OCI-LY7 (cell line): Measurements from ENCODE around the gene TMEM184A. TPM values are rescaled to one million over a fixed set of nuclear protein-coding genes. Genes with fewer than 3 reads are reported as not detected.

ENCODE experiments used
- BruUV-seq: library from RNA; stranded (reverse); fragments of 400-500 nt; replicated peaks from 2 replicates; lab custom pipeline; 2021; lab: Mats Ljungman, UMichigan
- CTCF ChIA-PET: fragments of 300-600 bp; sonication (Branson Sonifier 250); formaldehyde crosslinking; loops from one replicate; lab custom pipeline; 2022; ENCODE audit warnings: antibody characterized with exemption; ENCODE audit not compliant: unreplicated experiment; lab: Charles Lee
- POLR2A ChIA-PET: fragments of 300-600 bp; sonication (Branson Sonifier 250); formaldehyde crosslinking; loops from one replicate; lab custom pipeline; 2022; ENCODE audit warnings: antibody characterized with exemption; lab: Charles Lee
- DNase-seq: peaks from one replicate; pipeline ENCODE4 v3.0.0-alpha.2; 2015; ENCODE audit warnings: low spot score
- H2AFZ ChIP-seq: fragments of 200-600 bp; sonication (generic), shearing (Covaris generic); 2 replicates; pipeline ENCODE4 v1.6.1; 2014; ENCODE audit warnings: mild to moderate bottlenecking, antibody characterized with exemption, low read length, moderate library complexity
- H3K27ac ChIP-seq: fragments of 200-600 bp; sonication (generic); 2 replicates; pipeline ENCODE4 v1.5.1; 2014; ENCODE audit warnings: mixed run types, low read depth, mild to moderate bottlenecking, moderate library complexity, low read length, inconsistent platforms; ENCODE audit not compliant: poor library complexity, severe bottlenecking
- H3K36me3 ChIP-seq: fragments of 200-600 bp; sonication (generic); 2 replicates; pipeline ENCODE4 v1.6.1; 2014; ENCODE audit warnings: mild to moderate bottlenecking, antibody characterized with exemption, low read length, moderate library complexity, mixed read lengths; ENCODE audit not compliant: insufficient read depth
- H3K4me1 ChIP-seq: fragments of 200-600 bp; sonication (generic); 2 replicates; pipeline ENCODE4 v1.5.1; 2014; ENCODE audit warnings: mild to moderate bottlenecking, low read length; ENCODE audit not compliant: insufficient read depth, poor library complexity, severe bottlenecking
- H3K4me2 ChIP-seq: fragments of 200-600 bp; sonication (generic); 2 replicates; pipeline ENCODE4 v1.6.1; 2014; ENCODE audit warnings: mild to moderate bottlenecking, low read length
- H3K4me3 ChIP-seq: fragments of 200-600 bp; sonication (generic); 2 replicates; pipeline ENCODE4 v1.5.1; 2014; ENCODE audit warnings: mild to moderate bottlenecking, low read depth, low read length; ENCODE audit not compliant: poor library complexity, severe bottlenecking
- H3K79me2 ChIP-seq: fragments of 200-600 bp; sonication (generic); 2 replicates; pipeline ENCODE4 v1.6.1; 2016; ENCODE audit warnings: low read depth, mild to moderate bottlenecking, low read length, moderate library complexity, mixed read lengths; ENCODE audit not compliant: insufficient read depth
- H3K9me2 ChIP-seq: fragments of 200-600 bp; sonication (generic); 2 replicates; pipeline ENCODE4 v1.6.1; 2016; ENCODE audit warnings: mild to moderate bottlenecking, low read length, mixed read lengths; ENCODE audit not compliant: insufficient read depth
- H3K9me3 ChIP-seq: fragments of 200-600 bp; sonication (generic); 2 replicates; pipeline ENCODE4 v1.6.1; 2014; ENCODE audit warnings: mild to moderate bottlenecking, mixed run types, low read length, mixed read lengths
- H4K20me1 ChIP-seq: fragments of 200-600 bp; sonication (generic); 2 replicates; pipeline ENCODE4 v1.6.1; 2014; ENCODE audit warnings: mild to moderate bottlenecking, antibody characterized with exemption, low read length, moderate library complexity, mixed read lengths; ENCODE audit not compliant: insufficient read depth
- EZH2phosphoT487 ChIP-seq: fragments of 200-600 bp; sonication (generic); IDR thresholded peaks from 2 replicates; pipeline ENCODE4 v1.6.1; 2018; ENCODE audit warnings: low read depth, borderline replicate concordance, mild to moderate bottlenecking, mixed run types, antibody characterized with exemption, low read length, moderate library complexity, mixed read lengths
- intact Hi-C: fragments of 100-400 bp; cut with micrococcal nuclease; formaldehyde crosslinking; loops from one replicate; pipeline ENCODE4 v1.10.0; 2022; ENCODE audit not compliant: unreplicated experiment
- total RNA-seq, 2 experiments: library from RNA; depleted of rRNA in 1 of 2; stranded (reverse); fragments of >200 nt in 1 of 2; shearing (Covaris generic) in 1 of 2; gene quantifications; 2 replicates each; pipeline ENCODE4 v1.2.3, GENCODE V29; 2014 to 2022
- TF ChIP-seq, protein P1 (sequence below): fragments of 200-600 bp; sonication (generic); conservative IDR thresholded peaks from 2 replicates; pipeline ENCODE4 v1.5.1; 2014; ENCODE audit warnings: mild to moderate bottlenecking, antibody characterized with exemption, low read length, moderate library complexity, mixed read lengths

Gene TMEM184A
- total RNA-seq, 2 experiments from 2014 or later: 0.19 TPM; not detected in 1

DNA sequence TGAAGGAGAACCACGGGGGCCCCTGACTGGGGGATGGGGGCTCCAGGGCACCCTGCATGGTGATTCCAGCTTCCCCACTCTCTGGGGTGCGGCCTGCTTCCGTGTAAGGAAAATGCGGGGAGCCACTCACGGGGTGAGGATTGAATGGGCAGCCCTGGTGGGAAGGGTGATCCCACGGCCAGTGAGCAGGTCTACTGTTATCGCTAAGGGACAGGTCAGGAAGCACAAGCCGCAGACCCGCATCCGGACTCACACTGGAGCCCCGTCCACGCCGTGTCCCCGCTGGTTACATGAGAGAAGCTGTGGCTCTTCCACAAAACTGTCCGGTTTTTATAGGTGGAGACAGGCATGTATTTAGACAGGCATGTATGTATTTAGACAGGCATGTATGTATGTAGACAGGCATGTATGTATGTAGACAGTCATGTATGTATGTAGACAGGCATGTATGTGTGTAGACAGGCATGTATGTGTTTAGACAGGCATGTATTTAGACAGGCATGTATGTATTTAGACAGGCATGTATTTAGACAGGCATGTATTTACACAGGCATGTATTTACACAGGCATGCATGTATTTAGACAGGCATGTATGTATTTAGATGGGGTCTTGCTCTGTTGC lies 8.1 kb upstream of the TMEM184A start:
- ChIA-PET POLR2A (no interaction called here), CTCF (no interaction called here)
- no peak overlapping the region for H3K4me2 ChIP-seq
- no TSS peak for BruUV-seq
- H3K4me1 ChIP-seq: peaks cover 18% of the 10 kb centered on the region
- no peak for DNase-seq
- H3K27ac ChIP-seq: no peak overlapping the region
- H3K79me2 ChIP-seq: peaks cover 8% of the 10 kb centered on the region; the same call in 1 of the 2 replicates
- no peak overlapping the region for H2AFZ ChIP-seq
- H3K36me3 ChIP-seq: peaks cover 32% of the 10 kb centered on the region
- no peaks in the 10 kb centered on the region for H4K20me1 ChIP-seq
- H3K4me3 ChIP-seq: no peak overlapping the region
- TF ChIP-seq, protein P1, sequence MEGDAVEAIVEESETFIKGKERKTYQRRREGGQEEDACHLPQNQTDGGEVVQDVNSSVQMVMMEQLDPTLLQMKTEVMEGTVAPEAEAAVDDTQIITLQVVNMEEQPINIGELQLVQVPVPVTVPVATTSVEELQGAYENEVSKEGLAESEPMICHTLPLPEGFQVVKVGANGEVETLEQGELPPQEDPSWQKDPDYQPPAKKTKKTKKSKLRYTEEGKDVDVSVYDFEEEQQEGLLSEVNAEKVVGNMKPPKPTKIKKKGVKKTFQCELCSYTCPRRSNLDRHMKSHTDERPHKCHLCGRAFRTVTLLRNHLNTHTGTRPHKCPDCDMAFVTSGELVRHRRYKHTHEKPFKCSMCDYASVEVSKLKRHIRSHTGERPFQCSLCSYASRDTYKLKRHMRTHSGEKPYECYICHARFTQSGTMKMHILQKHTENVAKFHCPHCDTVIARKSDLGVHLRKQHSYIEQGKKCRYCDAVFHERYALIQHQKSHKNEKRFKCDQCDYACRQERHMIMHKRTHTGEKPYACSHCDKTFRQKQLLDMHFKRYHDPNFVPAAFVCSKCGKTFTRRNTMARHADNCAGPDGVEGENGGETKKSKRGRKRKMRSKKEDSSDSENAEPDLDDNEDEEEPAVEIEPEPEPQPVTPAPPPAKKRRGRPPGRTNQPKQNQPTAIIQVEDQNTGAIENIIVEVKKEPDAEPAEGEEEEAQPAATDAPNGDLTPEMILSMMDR: no peak
- no peak for TF ChIP-seq EZH2phosphoT487
- H3K9me3 ChIP-seq: no peaks in the 10 kb centered on the region
- intact Hi-C loops: no loop called here
- H3K9me2 ChIP-seq: no peaks in the 10 kb centered on the region

GRCh38 chr7:1562597-1563051 lies 6.6 kb upstream of the TMEM184A start:
- no peaks in the 10 kb centered on the region for H3K9me3 ChIP-seq
- ChIA-PET POLR2A (no interaction called here), CTCF (no interaction called here)
- no peak overlapping the region for H3K4me2 ChIP-seq
- DNase-seq: no peak
- intact Hi-C loops: no loop called here
- no peaks in the 10 kb centered on the region for H3K9me2 ChIP-seq
- peaks cover 28% of the 10 kb centered on the region for H3K36me3 ChIP-seq
- H3K4me1 ChIP-seq: peaks cover 10% of the 10 kb centered on the region
- TF ChIP-seq EZH2phosphoT487: no peak
- H2AFZ ChIP-seq: no peak overlapping the region
- H3K27ac ChIP-seq: no peak overlapping the region
- no peaks in the 10 kb centered on the region for H3K79me2 ChIP-seq
- no peak overlapping the region for H3K4me3 ChIP-seq
- no TSS peak for BruUV-seq
- no peaks in the 10 kb centered on the region for H4K20me1 ChIP-seq

GRCh38 chr7:1562116-1562515 lies 6.1 kb upstream of the TMEM184A start:
- CTCF ChIA-PET: no interaction called here
- Histone ChIP-seq H3K4me1 (peaks cover 7% of the 10 kb centered on the region), H3K27ac (no peak overlapping the region), H3K9me3 (no peaks in the 10 kb centered on the region), H3K9me2 (no peaks in the 10 kb centered on the region), H3K4me3 (no peak overlapping the region), H3K79me2 (no peaks in the 10 kb centered on the region), H2AFZ (no peak overlapping the region), H4K20me1 (no peaks in the 10 kb centered on the region), H3K36me3 (peaks cover 22% of the 10 kb centered on the region), H3K4me2 (no peak overlapping the region)
- TF ChIP-seq, protein P1: no peak
- no peak for TF ChIP-seq EZH2phosphoT487
- no peak for DNase-seq
- POLR2A ChIA-PET: no interaction called here
- intact Hi-C loops: no loop called here
- BruUV-seq: no TSS peak
